Peyer's patch (tissue), 4 donors: Measurements from ENCODE around the gene LRP1-AS. TPM values are rescaled to one million over a fixed set of nuclear protein-coding genes. Genes with fewer than 3 reads are reported as not detected.
A peak's percentile ranks its signal among the peaks of the same experiment; 100 is the strongest.

Experiments
- DNase-seq, 3 donors: peaks; one replicate each; pipeline ENCODE4 v3.0.0-alpha.2; 2017 to 2019
- H3K27ac ChIP-seq, 4 donors: fragments of 200-600 bp; sonication (generic); one replicate each; pipeline ENCODE4 v1.5.1; 2016 to 2019
- H3K27me3 ChIP-seq, 2 donors: fragments of 200-600 bp; sonication (generic); one replicate each; pipeline ENCODE4 v1.5.1; 2019
- H3K36me3 ChIP-seq, 3 donors: fragments of 200-600 bp; sonication (generic); one replicate each; pipeline ENCODE4 v1.5.1; 2016 to 2019
- H3K4me1 ChIP-seq, 4 donors: fragments of 200-600 bp; sonication (generic); one replicate each; pipeline ENCODE4 v1.5.1; 2016 to 2019
- H3K4me3 ChIP-seq, 4 donors: fragments of 200-600 bp; sonication (generic); 1 replicate in 3 of 4; 2 replicates in 1 of 4; pipeline ENCODE4 v1.5.1; 2016 to 2019; ENCODE audit warnings: mild to moderate bottlenecking in 1 of 4
- H3K9me3 ChIP-seq, 4 donors: fragments of 200-600 bp; sonication (generic); one replicate each; pipeline ENCODE4 v1.5.1; 2016 to 2019; ENCODE audit warnings: mild to moderate bottlenecking in 1 of 4
- POLR2A ChIP-seq, 2 donors: fragments of 450-650 bp; IDR thresholded peaks; one replicate each; pipeline ENCODE4 v1.5.1; 2017; ENCODE audit warnings: antibody characterized with exemption in 2 of 2, mild to moderate bottlenecking in 2 of 2, moderate library complexity in 2 of 2
- total RNA-seq, 4 donors: library from RNA; depleted of rRNA; stranded (reverse); fragments of >200 nt; gene quantifications; one replicate each; pipeline ENCODE4 v1.1.0, GENCODE V29; 2016
- TF ChIP-seq, protein P1 (sequence below), 6 experiments: fragments of 450-650 bp in 4 of 6; fragments of 200-600 bp in 2 of 6; sonication (generic) in 1 of 6; IDR thresholded peaks; one replicate each; pipeline ENCODE4 v1.5.1; 2017 to 2019; ENCODE audit warnings: antibody characterized with exemption in 6 of 6, mild to moderate bottlenecking in 3 of 6, moderate library complexity in 1 of 6

LRP1-AS gene
- total RNA-seq, 4 donors from 2014 or later = not detected

DNA sequence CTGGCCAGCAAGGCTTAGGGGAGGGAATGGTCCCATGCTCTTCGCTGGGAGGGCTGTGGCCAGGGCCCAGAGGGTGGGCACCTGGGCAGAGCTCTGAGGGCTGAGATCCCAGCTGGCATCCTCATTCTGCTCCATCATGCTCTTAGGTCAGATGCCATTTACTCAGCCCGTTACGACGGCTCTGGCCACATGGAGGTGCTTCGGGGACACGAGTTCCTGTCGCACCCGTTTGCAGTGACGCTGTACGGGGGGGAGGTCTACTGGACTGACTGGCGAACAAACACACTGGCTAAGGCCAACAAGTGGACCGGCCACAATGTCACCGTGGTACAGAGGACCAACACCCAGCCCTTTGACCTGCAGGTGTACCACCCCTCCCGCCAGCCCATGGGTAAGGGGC is 30.8 kb upstream of the LRP1-AS start:
- Histone ChIP-seq H3K36me3 (peaks cover 0 to 86% (median 0%) of the 10 kb centered on the region in 3 donors), H3K27ac (no peak overlapping the region), H3K9me3 (no peaks in the 10 kb centered on the region), H3K4me1 (no peaks in the 10 kb centered on the region), H3K27me3 (no peaks in the 10 kb centered on the region), H3K4me3 (no peak overlapping the region)
- TF ChIP-seq, protein P1, sequence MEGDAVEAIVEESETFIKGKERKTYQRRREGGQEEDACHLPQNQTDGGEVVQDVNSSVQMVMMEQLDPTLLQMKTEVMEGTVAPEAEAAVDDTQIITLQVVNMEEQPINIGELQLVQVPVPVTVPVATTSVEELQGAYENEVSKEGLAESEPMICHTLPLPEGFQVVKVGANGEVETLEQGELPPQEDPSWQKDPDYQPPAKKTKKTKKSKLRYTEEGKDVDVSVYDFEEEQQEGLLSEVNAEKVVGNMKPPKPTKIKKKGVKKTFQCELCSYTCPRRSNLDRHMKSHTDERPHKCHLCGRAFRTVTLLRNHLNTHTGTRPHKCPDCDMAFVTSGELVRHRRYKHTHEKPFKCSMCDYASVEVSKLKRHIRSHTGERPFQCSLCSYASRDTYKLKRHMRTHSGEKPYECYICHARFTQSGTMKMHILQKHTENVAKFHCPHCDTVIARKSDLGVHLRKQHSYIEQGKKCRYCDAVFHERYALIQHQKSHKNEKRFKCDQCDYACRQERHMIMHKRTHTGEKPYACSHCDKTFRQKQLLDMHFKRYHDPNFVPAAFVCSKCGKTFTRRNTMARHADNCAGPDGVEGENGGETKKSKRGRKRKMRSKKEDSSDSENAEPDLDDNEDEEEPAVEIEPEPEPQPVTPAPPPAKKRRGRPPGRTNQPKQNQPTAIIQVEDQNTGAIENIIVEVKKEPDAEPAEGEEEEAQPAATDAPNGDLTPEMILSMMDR (IDR thresholded peaks at IDR 0.05) = no peak
- TF ChIP-seq POLR2A (IDR thresholded peaks at IDR 0.05) = no peak
- DNase-seq = no peak

DNA sequence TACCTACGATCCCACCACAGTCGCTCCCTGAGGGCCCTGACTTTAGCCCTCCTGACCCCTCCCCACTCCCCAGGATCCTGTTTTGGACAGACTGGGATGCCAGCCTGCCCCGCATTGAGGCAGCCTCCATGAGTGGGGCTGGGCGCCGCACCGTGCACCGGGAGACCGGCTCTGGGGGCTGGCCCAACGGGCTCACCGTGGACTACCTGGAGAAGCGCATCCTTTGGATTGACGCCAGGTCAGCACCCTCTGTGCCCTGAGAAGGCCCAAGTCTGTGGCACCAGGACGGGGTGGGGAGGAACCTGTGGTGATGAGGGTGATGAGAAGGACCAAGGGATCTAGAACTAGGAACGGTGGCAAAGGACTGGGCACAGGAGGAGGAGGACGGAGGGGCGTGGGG is 29.9 kb upstream of the LRP1-AS start:
- no peaks in the 10 kb centered on the region for H3K27me3 ChIP-seq
- H3K27ac ChIP-seq = no peak overlapping the region
- H3K4me3 ChIP-seq = no peak overlapping the region
- no peaks in the 10 kb centered on the region for H3K9me3 ChIP-seq
- TF ChIP-seq, protein P1 (IDR thresholded peaks at IDR 0.05) = no peak
- no peak for TF ChIP-seq POLR2A (IDR thresholded peaks at IDR 0.05)
- no peak for DNase-seq
- H3K4me1 ChIP-seq = no peaks in the 10 kb centered on the region
- peaks cover 0 to 88% (median 0%) of the 10 kb centered on the region in 3 donors for H3K36me3 ChIP-seq

DNA sequence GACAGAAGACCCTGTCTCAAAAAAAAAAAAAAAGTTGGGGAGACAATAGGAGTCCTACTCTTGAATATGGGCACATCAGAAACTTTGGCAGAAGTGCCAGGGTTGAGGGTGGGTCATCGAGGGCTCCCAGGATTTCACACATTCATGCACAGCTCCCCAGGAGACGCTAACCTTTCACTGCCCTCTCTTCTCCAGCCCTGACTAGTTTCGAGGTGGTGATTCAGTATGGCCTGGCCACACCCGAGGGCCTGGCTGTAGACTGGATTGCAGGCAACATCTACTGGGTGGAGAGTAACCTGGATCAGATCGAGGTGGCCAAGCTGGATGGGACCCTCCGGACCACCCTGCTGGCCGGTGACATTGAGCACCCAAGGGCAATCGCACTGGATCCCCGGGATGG is 29.4 kb upstream of the LRP1-AS start:
- Histone ChIP-seq H3K36me3 (peaks cover 0 to 87% (median 0%) of the 10 kb centered on the region in 3 donors), H3K9me3 (no peaks in the 10 kb centered on the region), H3K4me3 (no peak overlapping the region), H3K27ac (no peak overlapping the region), H3K4me1 (no peaks in the 10 kb centered on the region), H3K27me3 (no peaks in the 10 kb centered on the region)
- TF ChIP-seq, protein P1 (IDR thresholded peaks at IDR 0.05) = no peak
- TF ChIP-seq POLR2A (IDR thresholded peaks at IDR 0.05) = no peak
- DNase-seq = no peak

DNA sequence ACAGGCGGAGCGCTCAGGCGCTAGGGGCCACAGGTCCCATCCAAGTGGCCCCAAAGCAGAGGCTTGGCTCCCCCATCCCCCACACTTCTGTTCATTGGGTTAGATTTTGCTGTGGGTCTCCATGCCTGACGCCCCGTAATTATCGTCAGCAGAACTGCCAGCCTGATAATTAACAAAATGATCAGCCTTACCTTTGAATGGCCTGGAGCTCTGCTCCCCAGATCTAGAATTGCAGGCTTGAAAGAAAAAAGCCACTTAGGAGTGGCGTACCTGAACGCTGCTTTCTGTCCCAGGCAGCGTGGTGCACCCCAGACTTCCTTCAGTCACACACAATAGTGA is 28.7 kb upstream of the LRP1-AS start:
- Histone ChIP-seq H3K27ac (no peak overlapping the region), H3K9me3 (no peaks in the 10 kb centered on the region), H3K36me3 (peaks cover 0 to 80% (median 0%) of the 10 kb centered on the region in 3 donors), H3K4me1 (peaks cover 0 to 4% (median 0%) of the 10 kb centered on the region in 4 donors), H3K27me3 (no peaks in the 10 kb centered on the region), H3K4me3 (no peak overlapping the region)
- DNase-seq = no peak
- no peak for TF ChIP-seq POLR2A (IDR thresholded peaks at IDR 0.05)
- TF ChIP-seq, protein P1 (IDR thresholded peaks at IDR 0.05) = peak in 1 of 6 experiments; percentile 11

DNA sequence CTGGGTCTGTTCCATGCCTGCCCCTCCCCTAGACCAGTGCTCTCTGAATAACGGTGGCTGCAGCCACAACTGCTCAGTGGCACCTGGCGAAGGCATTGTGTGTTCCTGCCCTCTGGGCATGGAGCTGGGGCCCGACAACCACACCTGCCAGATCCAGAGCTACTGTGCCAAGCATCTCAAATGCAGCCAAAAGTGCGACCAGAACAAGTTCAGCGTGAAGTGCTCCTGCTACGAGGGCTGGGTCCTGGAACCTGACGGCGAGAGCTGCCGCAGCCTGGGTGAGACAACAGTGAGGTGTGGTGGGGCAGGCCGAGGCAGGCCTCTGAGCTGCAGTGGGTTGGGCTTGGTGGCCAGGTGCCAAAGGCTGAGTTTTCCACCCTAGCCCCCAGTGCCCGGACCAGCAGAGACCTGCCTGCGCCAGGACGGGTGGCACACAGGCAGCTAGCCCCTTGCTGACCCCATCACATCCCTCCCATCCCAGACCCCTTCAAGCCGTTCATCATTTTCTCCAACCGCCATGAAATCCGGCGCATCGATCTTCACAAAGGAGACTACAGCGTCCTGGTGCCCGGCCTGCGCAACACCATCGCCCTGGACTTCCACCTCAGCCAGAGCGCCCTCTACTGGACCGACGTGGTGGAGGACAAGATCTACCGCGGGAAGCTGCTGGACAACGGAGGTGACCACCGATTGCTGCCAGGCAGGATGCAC is 28.2 kb upstream of the LRP1-AS start:
- no peaks in the 10 kb centered on the region for H3K9me3 ChIP-seq
- H3K4me1 ChIP-seq = peaks cover 0 to 4% (median 0%) of the 10 kb centered on the region in 4 donors
- peak; percentile 49 to 86 (median 83) for DNase-seq
- peak overlapping the region in 1 of 4 donors; percentile 25 for H3K27ac ChIP-seq
- H3K27me3 ChIP-seq = no peaks in the 10 kb centered on the region
- H3K36me3 ChIP-seq = peaks cover 0 to 80% (median 0%) of the 10 kb centered on the region in 3 donors
- H3K4me3 ChIP-seq = no peak overlapping the region
- no peak for TF ChIP-seq POLR2A (IDR thresholded peaks at IDR 0.05)
- TF ChIP-seq, protein P1 (IDR thresholded peaks at IDR 0.05) = peak in 4 of 6 experiments; percentile 59 to 77 (median 67)
